ENCODE data around the gene WDR1. TPM values are rescaled to one million over a fixed set of nuclear protein-coding genes. Genes with fewer than 3 reads are reported as not detected.

The WDR1 gene
- total and polyA plus RNA-seq, 11 donors, result 76.1 to 299 (median 185) TPM

DNA sequence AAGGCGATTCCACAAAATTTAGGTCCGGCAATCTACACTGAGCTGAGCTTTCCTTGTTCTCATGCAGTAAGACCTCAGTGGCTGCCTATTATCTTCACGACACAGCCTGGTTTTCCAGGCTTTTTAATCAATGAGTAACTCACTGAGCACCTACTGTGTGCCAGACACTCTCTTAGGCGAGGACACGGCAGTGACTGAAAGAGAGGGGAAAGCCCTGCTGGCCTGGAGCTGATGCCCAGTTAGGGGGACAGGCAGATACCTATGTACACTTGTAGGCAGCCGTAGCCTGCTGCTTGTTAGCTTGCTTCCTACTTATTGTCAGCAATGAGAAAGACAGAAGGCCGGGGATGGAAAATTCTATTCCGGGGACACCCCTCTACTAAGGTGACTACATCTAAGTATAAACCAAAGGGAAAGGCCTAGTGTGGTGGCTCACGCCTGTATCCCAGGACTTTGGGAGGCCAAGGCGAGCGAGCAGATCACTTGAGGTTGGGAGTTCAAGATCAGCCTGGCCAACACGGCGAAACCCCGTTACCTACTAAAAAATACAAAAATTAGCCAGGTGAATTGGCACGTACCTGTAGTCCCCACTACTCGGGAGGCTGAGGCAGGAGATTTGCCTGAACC lies 3.8 kb downstream of the WDR1 start:
- 89 to 95% (median 93%) methylated on average over 16 of the region's 16 CpGs for WGBS, 4 donors
- ATAC-seq (no peak), DNase-seq (no peak)
- H3K27me3 ChIP-seq, result no peaks in the 10 kb centered on the region
- H3K27ac ChIP-seq, result no peak overlapping the region
- intact Hi-C loops (cut with DNase I), result loop anchor here in 2 of 10 donors (10.0 kb wide), 1 partner anchor 88 kb away; the partner anchor contains the start of gene SLC2A9 (in 2 of the 2)
- peaks cover 2 to 90% (median 67%) of the 10 kb centered on the region in 12 donors for H3K4me1 ChIP-seq
- H3K4me3 ChIP-seq, result no peak overlapping the region
- H3K9me3 ChIP-seq, result no peaks in the 10 kb centered on the region
- TF ChIP-seq, protein P1, sequence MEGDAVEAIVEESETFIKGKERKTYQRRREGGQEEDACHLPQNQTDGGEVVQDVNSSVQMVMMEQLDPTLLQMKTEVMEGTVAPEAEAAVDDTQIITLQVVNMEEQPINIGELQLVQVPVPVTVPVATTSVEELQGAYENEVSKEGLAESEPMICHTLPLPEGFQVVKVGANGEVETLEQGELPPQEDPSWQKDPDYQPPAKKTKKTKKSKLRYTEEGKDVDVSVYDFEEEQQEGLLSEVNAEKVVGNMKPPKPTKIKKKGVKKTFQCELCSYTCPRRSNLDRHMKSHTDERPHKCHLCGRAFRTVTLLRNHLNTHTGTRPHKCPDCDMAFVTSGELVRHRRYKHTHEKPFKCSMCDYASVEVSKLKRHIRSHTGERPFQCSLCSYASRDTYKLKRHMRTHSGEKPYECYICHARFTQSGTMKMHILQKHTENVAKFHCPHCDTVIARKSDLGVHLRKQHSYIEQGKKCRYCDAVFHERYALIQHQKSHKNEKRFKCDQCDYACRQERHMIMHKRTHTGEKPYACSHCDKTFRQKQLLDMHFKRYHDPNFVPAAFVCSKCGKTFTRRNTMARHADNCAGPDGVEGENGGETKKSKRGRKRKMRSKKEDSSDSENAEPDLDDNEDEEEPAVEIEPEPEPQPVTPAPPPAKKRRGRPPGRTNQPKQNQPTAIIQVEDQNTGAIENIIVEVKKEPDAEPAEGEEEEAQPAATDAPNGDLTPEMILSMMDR (IDR thresholded peaks at IDR 0.05), result no peak
- no peak for TF ChIP-seq POLR2A (IDR thresholded peaks at IDR 0.05)
- peaks cover 0 to 77% (median 67%) of the 10 kb centered on the region in 9 donors for H3K36me3 ChIP-seq

DNA sequence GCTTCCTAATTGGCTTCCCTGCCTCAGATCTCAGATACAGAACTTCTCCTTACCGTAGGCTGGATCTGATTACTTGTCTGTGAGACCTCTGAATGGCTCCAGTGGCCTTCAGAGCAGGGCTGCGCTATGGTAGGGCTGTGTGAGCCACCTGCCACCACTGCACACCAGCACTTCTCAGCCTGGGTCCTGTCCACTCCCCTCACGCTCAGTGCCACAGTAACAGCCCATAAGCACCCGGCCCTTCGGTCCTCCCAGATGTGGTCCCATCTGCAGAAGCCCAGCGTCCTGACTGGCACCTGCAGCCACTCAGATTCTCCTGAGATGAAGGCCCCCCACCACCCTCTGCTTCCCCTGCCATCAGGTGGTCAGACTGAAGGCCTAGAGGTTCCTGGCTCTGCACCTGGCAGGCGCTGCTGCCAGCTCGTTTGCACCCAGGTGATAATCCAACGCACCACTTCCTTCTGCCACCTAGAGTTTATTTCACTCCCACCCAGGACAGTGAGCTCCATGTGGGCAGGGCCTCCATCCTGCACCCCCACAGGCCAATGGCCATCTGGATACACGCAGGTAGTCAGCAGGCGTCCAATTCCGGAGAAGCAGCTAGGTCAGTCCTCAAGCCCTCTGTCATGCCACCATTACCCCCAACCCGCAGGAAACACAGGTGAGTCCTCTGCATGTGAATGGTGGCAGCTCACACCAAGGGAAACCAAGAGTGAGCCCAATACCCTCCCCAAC lies 5.4 kb downstream of the WDR1 start:
- intact Hi-C loops (cut with DNase I), result loop anchor here in 2 of 10 donors (10.0 kb wide), 1 partner anchor 86 kb away; the partner anchor contains the start of gene SLC2A9 (in 2 of the 2)
- no peak for TF ChIP-seq POLR2A (IDR thresholded peaks at IDR 0.05)
- TF ChIP-seq, protein P1 (IDR thresholded peaks at IDR 0.05), result no peak
- no peak overlapping the region for H3K27ac ChIP-seq
- WGBS, 4 donors, result 88 to 91% (median 90%) methylated on average over 11 to 13 of the region's 13 CpGs
- no peak for ATAC-seq
- H3K4me1 ChIP-seq, result peaks cover 15 to 98% (median 78%) of the 10 kb centered on the region in 12 donors
- no peak for DNase-seq
- H3K27me3 ChIP-seq, result no peaks in the 10 kb centered on the region
- no peak overlapping the region for H3K4me3 ChIP-seq
- H3K9me3 ChIP-seq, result no peaks in the 10 kb centered on the region
- peaks cover 0 to 88% (median 67%) of the 10 kb centered on the region in 9 donors for H3K36me3 ChIP-seq

DNA sequence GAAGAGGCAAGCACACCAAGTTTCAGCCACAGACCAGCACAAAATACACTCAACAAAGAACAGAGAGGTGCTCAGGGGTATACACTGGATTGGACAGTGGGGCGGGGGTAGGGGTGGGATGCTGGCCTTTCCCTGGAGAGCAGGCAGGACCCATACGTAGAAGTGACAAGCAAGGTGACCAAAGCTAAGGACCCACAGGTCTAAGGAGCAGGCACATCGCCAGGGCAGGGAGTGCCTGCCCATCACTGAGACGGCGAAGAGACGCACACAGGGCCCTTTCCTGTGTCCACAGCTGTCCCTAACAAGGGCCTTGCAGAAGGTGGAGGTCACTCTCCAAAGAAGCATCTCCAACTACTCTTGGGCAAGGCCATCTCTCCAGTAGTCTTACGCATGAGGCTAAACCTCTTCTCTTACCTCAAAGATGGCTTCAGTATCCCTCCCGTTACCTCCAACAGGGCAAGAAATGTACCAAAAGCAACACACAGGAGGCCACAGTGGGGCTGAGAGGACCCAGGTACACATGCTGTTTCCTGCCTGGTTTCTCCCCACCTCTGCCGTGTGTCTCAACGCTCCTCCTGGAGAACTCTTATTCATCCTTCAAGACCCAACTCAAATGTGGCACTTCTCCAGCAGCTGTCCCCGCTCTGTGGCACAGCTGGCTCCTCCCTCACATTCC lies 6.5 kb downstream of the WDR1 start:
- peaks cover 24 to 100% (median 84%) of the 10 kb centered on the region in 12 donors for H3K4me1 ChIP-seq
- 87 to 92% (median 90%) methylated on average over 11 of the region's 11 CpGs for WGBS, 4 donors
- peak overlapping the region in 1 of 12 donors; percentile 82 for H3K27ac ChIP-seq
- no peaks in the 10 kb centered on the region for H3K9me3 ChIP-seq
- H3K27me3 ChIP-seq, result no peaks in the 10 kb centered on the region
- ATAC-seq (no peak), DNase-seq (no peak)
- TF ChIP-seq, protein P1 (IDR thresholded peaks at IDR 0.05), result no peak
- TF ChIP-seq POLR2A (IDR thresholded peaks at IDR 0.05), result no peak
- intact Hi-C loops (cut with DNase I), result loop anchor here in 2 of 10 donors (10.0 kb wide), 1 partner anchor 85 kb away; the partner anchor contains the start of gene SLC2A9 (in 2 of the 2)
- H3K4me3 ChIP-seq, result no peak overlapping the region
- peaks cover 0 to 83% (median 63%) of the 10 kb centered on the region in 9 donors for H3K36me3 ChIP-seq
